ENCODE data around the gene CCSER2. TPM values are rescaled to one million over a fixed set of nuclear protein-coding genes. Genes with fewer than 3 reads are reported as not detected.
"Not testable (repeated sequence)": the region's sequence is repeated elsewhere in the genome, so short reads cannot be mapped to it uniquely, and the experiment has no call there.

Gene CCSER2
- total RNA-seq, 2 donors from 2014 or later: 29.8 to 38.8 TPM

DNA sequence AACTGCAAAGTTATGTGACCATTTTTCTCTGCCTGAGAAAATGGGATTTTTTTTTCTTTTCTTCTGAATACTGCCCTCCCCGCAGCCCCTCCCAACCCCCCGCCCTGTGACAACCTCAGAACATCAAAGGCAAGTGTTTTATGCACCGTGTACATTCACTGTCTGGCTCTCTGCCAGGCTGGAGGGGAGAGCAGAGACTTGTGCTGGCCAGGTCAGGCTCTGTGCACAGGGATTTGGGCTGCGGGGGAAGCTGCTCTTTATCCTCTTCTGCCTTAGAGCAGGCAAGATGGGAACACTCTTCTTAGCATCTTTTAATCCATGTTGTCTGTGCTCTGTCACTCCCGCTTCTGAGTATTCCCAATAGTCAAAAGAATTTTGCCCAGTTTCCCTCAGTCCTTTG, 195.1 kb downstream of the CCSER2 start:
- 76 to 85% methylated on average over 2 to 5 of the region's 5 CpGs for WGBS, 2 experiments (ENCODE audit: insufficient coverage in 1 of 2, insufficient read length in 1 of 2)
- no peak overlapping the region for H3K27ac Mint-ChIP-seq
- H3K27ac ChIP-seq (ENCODE audit: low read depth, low read length): no peak overlapping the region
- peaks cover 8% of the 10 kb centered on the region for H3K4me1 Mint-ChIP-seq
- H3K27me3 Mint-ChIP-seq (ENCODE audit: insufficient read depth): no peaks in the 10 kb centered on the region
- H3K9ac ChIP-seq (ENCODE audit: extremely low read depth, low read length, poor library complexity, severe bottlenecking): no peak overlapping the region
- no peak overlapping the region for H3K4me3 Mint-ChIP-seq
- H3K9me3 ChIP-seq (ENCODE audit: control insufficient read depth, low read length): peaks cover 18% of the 10 kb centered on the region
- H3K4me1 ChIP-seq (ENCODE audit: control insufficient read depth, insufficient read depth, low read length): no peaks in the 10 kb centered on the region
- TF ChIP-seq, protein P1, sequence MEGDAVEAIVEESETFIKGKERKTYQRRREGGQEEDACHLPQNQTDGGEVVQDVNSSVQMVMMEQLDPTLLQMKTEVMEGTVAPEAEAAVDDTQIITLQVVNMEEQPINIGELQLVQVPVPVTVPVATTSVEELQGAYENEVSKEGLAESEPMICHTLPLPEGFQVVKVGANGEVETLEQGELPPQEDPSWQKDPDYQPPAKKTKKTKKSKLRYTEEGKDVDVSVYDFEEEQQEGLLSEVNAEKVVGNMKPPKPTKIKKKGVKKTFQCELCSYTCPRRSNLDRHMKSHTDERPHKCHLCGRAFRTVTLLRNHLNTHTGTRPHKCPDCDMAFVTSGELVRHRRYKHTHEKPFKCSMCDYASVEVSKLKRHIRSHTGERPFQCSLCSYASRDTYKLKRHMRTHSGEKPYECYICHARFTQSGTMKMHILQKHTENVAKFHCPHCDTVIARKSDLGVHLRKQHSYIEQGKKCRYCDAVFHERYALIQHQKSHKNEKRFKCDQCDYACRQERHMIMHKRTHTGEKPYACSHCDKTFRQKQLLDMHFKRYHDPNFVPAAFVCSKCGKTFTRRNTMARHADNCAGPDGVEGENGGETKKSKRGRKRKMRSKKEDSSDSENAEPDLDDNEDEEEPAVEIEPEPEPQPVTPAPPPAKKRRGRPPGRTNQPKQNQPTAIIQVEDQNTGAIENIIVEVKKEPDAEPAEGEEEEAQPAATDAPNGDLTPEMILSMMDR (conservative IDR thresholded peaks at IDR 0.05): no peak
- DNase-seq: no peak
- no peaks in the 10 kb centered on the region for H3K36me3 ChIP-seq (ENCODE audit: control insufficient read depth, insufficient read depth, low read length)
- H3K27me3 ChIP-seq (ENCODE audit: control insufficient read depth, insufficient read depth, low read length, poor library complexity, severe bottlenecking): no peaks in the 10 kb centered on the region
- peaks cover 20% of the 10 kb centered on the region for H3K9me3 Mint-ChIP-seq
- H3K36me3 Mint-ChIP-seq (ENCODE audit: low read depth): peaks cover 6% of the 10 kb centered on the region
- H3K4me3 ChIP-seq (ENCODE audit: low read length): no peak overlapping the region

DNA sequence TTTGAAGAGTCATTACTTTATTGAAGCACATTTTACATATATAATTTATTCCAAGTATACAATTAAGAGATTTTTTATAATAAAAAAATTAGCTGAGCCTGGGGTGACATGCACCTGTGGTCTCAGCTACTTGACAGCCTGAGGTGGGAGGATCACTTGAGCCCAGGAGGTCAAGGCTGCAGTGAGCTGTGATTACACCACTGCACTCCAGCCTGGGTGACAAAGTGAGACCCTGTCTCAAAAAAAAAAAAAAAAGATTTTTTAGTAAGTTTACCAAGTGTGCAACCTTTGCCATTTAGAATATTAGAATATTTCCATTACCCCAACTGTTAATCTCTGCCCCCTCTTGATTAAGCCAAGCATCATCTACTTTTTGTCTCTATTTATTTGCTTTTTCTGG, 196.0 kb downstream of the CCSER2 start:
- H3K4me1 Mint-ChIP-seq: peaks cover 8% of the 10 kb centered on the region

DNA sequence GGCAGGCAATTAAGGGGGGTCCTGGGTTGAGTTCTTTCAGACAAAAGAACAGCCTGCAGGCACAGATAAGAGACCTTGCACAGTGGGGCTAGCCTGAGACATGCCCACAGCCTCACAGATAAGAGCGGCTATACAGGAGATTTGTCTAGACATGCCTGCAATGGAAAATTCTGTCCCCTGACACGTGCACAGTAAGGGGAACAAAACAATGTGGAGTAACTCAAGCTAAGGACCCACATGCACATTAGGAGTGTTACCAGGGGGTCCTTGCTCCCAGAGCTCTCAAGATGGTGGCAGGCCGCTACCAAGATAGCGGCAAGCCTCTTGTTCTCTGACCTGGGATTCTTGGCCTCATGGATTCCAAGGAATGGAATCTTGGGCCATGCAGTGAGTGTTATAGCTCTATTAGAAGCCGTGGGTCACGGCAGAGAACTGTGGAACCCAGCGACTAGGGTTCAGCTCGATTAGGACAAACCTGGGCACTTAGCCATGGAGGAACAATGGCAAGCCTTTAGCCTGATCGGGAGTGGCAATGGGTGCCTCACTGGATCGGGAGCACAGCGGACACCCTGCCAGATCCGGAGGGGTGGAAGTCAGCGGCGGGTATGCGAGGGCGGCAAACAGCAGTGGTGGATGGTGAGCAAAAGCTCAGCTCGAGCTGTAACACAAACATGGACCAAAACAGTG, 196.9 kb downstream of the CCSER2 start:
- Histone ChIP-seq H3K9me3 (ENCODE audit: control insufficient read depth, low read length) (peaks cover 18% of the 10 kb centered on the region), H3K27me3 (ENCODE audit: control insufficient read depth, insufficient read depth, low read length, poor library complexity, severe bottlenecking) (no peaks in the 10 kb centered on the region), H3K27ac (ENCODE audit: low read depth, low read length) (peak overlapping the region; percentile 60), H3K36me3 (ENCODE audit: control insufficient read depth, insufficient read depth, low read length) (no peaks in the 10 kb centered on the region), H3K4me1 (ENCODE audit: control insufficient read depth, insufficient read depth, low read length) (no peaks in the 10 kb centered on the region), H3K9ac (ENCODE audit: extremely low read depth, low read length, poor library complexity, severe bottlenecking) (no peak overlapping the region), H3K4me3 (ENCODE audit: low read length) (peak overlapping the region; percentile 51)
- Mint-ChIP-seq H3K36me3 (ENCODE audit: low read depth) (peaks cover 6% of the 10 kb centered on the region), H3K9me3 (peaks cover 20% of the 10 kb centered on the region), H3K27ac (no peak overlapping the region), H3K27me3 (ENCODE audit: insufficient read depth) (no peaks in the 10 kb centered on the region), H3K4me3 (no peak overlapping the region), H3K4me1 (peaks cover 8% of the 10 kb centered on the region)
- no peak for DNase-seq
- WGBS, 2 experiments (ENCODE audit: insufficient coverage in 1 of 2, insufficient read length in 1 of 2): 91 to 94% methylated on average over 11 to 17 of the region's 17 CpGs
- TF ChIP-seq, protein P1 (conservative IDR thresholded peaks at IDR 0.05): no peak

More for the DNA sequence above, 196.0 kb downstream of the CCSER2 start:
- H3K36me3 ChIP-seq (ENCODE audit: control insufficient read depth, insufficient read depth, low read length): no peaks in the 10 kb centered on the region
- no peak overlapping the region for H3K27ac ChIP-seq (ENCODE audit: low read depth, low read length)
- no peaks in the 10 kb centered on the region for H3K4me1 ChIP-seq (ENCODE audit: control insufficient read depth, insufficient read depth, low read length)
- no peak overlapping the region for H3K27ac Mint-ChIP-seq
- TF ChIP-seq, protein P1 (conservative IDR thresholded peaks at IDR 0.05): no peak
- no peak overlapping the region for H3K9ac ChIP-seq (ENCODE audit: extremely low read depth, low read length, poor library complexity, severe bottlenecking)
- H3K4me3 ChIP-seq (ENCODE audit: low read length): no peak overlapping the region
- H3K27me3 Mint-ChIP-seq (ENCODE audit: insufficient read depth): no peaks in the 10 kb centered on the region
- peaks cover 6% of the 10 kb centered on the region for H3K36me3 Mint-ChIP-seq (ENCODE audit: low read depth)
- no peak overlapping the region for H3K4me3 Mint-ChIP-seq
- no peaks in the 10 kb centered on the region for H3K27me3 ChIP-seq (ENCODE audit: control insufficient read depth, insufficient read depth, low read length, poor library complexity, severe bottlenecking)
- DNase-seq: no peak
- peaks cover 18% of the 10 kb centered on the region for H3K9me3 ChIP-seq (ENCODE audit: control insufficient read depth, low read length)
- H3K9me3 Mint-ChIP-seq: peaks cover 20% of the 10 kb centered on the region

DNA sequence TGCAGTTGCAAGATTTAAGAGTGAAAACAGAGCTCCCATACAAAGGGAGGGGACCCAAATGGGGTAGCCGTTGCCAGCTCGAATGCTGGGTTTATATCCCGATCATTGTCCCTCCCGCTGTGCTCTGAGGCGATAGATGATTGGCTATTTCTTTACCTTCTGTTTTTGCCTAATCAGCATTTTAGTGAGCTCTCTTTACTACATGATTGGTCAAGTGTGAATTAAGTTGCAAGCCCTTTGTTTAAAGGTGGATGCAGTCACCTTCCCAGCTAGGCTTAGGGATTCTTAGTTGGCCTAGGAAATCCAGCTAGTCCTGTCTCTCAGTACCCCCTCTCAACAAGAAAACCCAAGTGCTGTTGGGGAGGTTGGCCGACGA, 197.4 kb downstream of the CCSER2 start:
- H3K27me3 ChIP-seq (ENCODE audit: control insufficient read depth, insufficient read depth, low read length, poor library complexity, severe bottlenecking); H3K36me3 ChIP-seq (ENCODE audit: control insufficient read depth, insufficient read depth, low read length); H3K4me3 ChIP-seq (ENCODE audit: low read length); H3K36me3 Mint-ChIP-seq (ENCODE audit: low read depth); H3K4me1 ChIP-seq (ENCODE audit: control insufficient read depth, insufficient read depth, low read length); H3K27ac ChIP-seq (ENCODE audit: low read depth, low read length); H3K27ac Mint-ChIP-seq; H3K4me3 Mint-ChIP-seq; H3K4me1 Mint-ChIP-seq; H3K9ac ChIP-seq (ENCODE audit: extremely low read depth, low read length, poor library complexity, severe bottlenecking); H3K27me3 Mint-ChIP-seq (ENCODE audit: insufficient read depth); DNase-seq: not testable (repeated sequence)
- peaks cover 18% of the 10 kb centered on the region for H3K9me3 ChIP-seq (ENCODE audit: control insufficient read depth, low read length)
- peaks cover 20% of the 10 kb centered on the region for H3K9me3 Mint-ChIP-seq
- WGBS, 2 experiments (ENCODE audit: insufficient coverage in 1 of 2, insufficient read length in 1 of 2): 93 to 96% methylated on average over 5 to 7 of the region's 7 CpGs

DNA sequence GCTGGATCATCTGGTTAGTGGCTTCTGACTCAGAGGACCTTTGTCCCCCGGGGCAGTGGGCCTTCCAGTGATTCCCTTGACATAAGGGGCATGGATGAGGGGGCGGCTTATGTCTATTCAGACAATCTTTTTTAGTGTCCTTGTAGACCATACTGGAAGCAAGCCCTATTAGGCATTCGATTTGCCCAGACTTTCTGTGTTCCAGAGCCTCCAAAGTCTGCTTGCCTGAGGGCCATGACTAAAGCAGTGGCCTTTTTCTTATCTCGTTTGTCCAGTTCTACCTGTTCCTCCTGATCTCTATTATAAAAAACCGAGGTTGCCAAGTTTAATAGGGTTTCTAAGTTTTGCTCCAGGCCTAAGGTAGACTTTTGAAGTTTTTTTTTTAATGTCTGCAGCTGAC, 199.0 kb downstream of the CCSER2 start:
- not testable (repeated sequence) for H3K4me3 ChIP-seq (ENCODE audit: low read length); H3K9ac ChIP-seq (ENCODE audit: extremely low read depth, low read length, poor library complexity, severe bottlenecking); H3K27me3 Mint-ChIP-seq (ENCODE audit: insufficient read depth); DNase-seq; H3K36me3 Mint-ChIP-seq (ENCODE audit: low read depth); H3K4me1 Mint-ChIP-seq; H3K27ac Mint-ChIP-seq; H3K27me3 ChIP-seq (ENCODE audit: control insufficient read depth, insufficient read depth, low read length, poor library complexity, severe bottlenecking); H3K4me3 Mint-ChIP-seq; H3K36me3 ChIP-seq (ENCODE audit: control insufficient read depth, insufficient read depth, low read length); H3K27ac ChIP-seq (ENCODE audit: low read depth, low read length); H3K4me1 ChIP-seq (ENCODE audit: control insufficient read depth, insufficient read depth, low read length)
- peaks cover 20% of the 10 kb centered on the region for H3K9me3 Mint-ChIP-seq
- 90 to 100% methylated on average over 3 to 5 of the region's 5 CpGs for WGBS, 2 experiments (ENCODE audit: insufficient coverage in 1 of 2, insufficient read length in 1 of 2)
- peaks cover 18% of the 10 kb centered on the region for H3K9me3 ChIP-seq (ENCODE audit: control insufficient read depth, low read length)
